AG10803 (cell line): ENCODE data around the gene OR1L4.

Experiments used
- DNase-seq: peaks from one replicate; pipeline ENCODE4 v3.0.0; 2010; ENCODE audit warnings: low read depth
- H3K4me3 ChIP-seq: 2 replicates; pipeline ENCODE4 v1.5.1; 2011; ENCODE audit warnings: mild to moderate bottlenecking, low read length, control low read depth
- CTCF ChIP-seq: conservative IDR thresholded peaks from 2 replicates; pipeline ENCODE4 v1.5.1; 2011; ENCODE audit warnings: mild to moderate bottlenecking, low read length, control low read depth, inconsistent platforms

The OR1L4 gene

GRCh38 chr9:122723690-122724089 lies at the start of gene OR1L4:
TSS of gene OR1L4 (plus strand) at chr9:122723990. CDS start at chr9:122723990, 0 bp downstream.
- no peak for TF ChIP-seq CTCF
- no peak for DNase-seq
- no peak within 1 kb of the TSS for H3K4me3 ChIP-seq

- TF ChIP-seq CTCF: no peak
- no peak overlapping the region for H3K4me3 ChIP-seq
- DNase-seq: no peak
Measured at GRCh38 chr9:122684851-122685250, 38.9 kb upstream of the OR1L4 start.

- no peak overlapping the region for H3K4me3 ChIP-seq
- no peak for TF ChIP-seq CTCF
- no peak for DNase-seq
Measured at GRCh38 chr9:122695696-122696095, 28.1 kb upstream of the OR1L4 start.

- H3K4me3 ChIP-seq: no peak overlapping the region
- no peak for DNase-seq
- no peak for TF ChIP-seq CTCF
Measured at GRCh38 chr9:122718038-122718437, 5.8 kb upstream of the OR1L4 start.

GRCh38 chr9:122719218-122719617 lies 4.6 kb upstream of the OR1L4 start:
- TF ChIP-seq CTCF: no peak
- no peak overlapping the region for H3K4me3 ChIP-seq
- no peak for DNase-seq

- no peak for TF ChIP-seq CTCF
- no peak for DNase-seq
- no peak within 1 kb of the TSS for H3K4me3 ChIP-seq
Measured at GRCh38 chr9:122742003-122742402, 18.2 kb downstream of the OR1L4 start, which contains the start of gene OR1L6. TSS of gene OR1L6 (plus strand) at chr9:122742303. CDS start at chr9:122749848, 7,545 bp downstream.

- TF ChIP-seq CTCF: no peak
Measured at GRCh38 chr9:122754825-122755224, 31.0 kb downstream of the OR1L4 start.

More at GRCh38 chr9:122754825-122755224, 31.0 kb downstream of the OR1L4 start:
- H3K4me3 ChIP-seq: no peak overlapping the region
- no peak for DNase-seq
